Caki2 (cell line): ENCODE data around the gene NRXN3. TPM values are rescaled to one million over a fixed set of nuclear protein-coding genes. Genes with fewer than 3 reads are reported as not detected.

Experiments
- DNase-seq: peaks from one replicate; pipeline ENCODE4 v3.0.0-alpha.2; 2015; ENCODE audit warnings: low read depth
- in situ Hi-C: cut with HindIII; loops from 2 replicates; pipeline ENCODE4 v1.10.0; 2016; ENCODE audit warnings: low sequenced_read_pairs, low pct_unique_long_range_greater_than_20kb, mixed read lengths
- total RNA-seq: library from RNA; depleted of rRNA; stranded (reverse); fragments of >200 nt; shearing (Covaris generic); gene quantifications from 2 replicates; pipeline ENCODE4 v1.2.3, GENCODE V29; 2014; ENCODE audit warnings: low replicate concordance

Gene NRXN3
- total RNA-seq, 1 experiment from 2014 or later = not detected

- DNase-seq = no peak
- in situ Hi-C loops = no loop called here
Measured at GRCh38 chr14:78950649-78951048, 780.5 kb downstream of the NRXN3 start.

GRCh38 chr14:78951602-78952001, 781.4 kb downstream of the NRXN3 start:
- no peak for DNase-seq
- in situ Hi-C loops = no loop called here

GRCh38 chr14:78959674-78960264, 789.6 kb downstream of the NRXN3 start:
- in situ Hi-C loops = no loop called here
- peak; percentile 22 for DNase-seq

- no peak for DNase-seq
- in situ Hi-C loops = no loop called here
Measured at GRCh38 chr14:78967111-78967809, 797.1 kb downstream of the NRXN3 start.

DNA sequence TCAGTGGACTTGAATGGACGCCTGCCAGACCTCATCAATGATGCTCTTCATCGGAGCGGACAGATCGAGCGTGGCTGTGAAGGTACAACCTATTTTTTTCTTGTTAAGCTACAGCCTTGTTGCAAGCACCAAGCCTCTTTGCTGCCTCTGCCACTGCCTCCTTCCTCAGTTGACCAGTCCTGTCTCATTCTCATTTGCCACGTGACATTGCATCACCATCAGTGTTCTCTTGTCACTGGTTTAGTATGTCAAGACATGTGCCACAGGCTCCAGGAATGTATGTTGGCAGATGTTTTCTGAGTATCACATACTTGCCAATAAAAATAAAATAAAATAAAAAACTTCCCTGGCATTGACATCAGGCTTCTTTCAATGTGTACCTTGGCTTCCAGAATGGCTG, 798.1 kb downstream of the NRXN3 start:
- in situ Hi-C loops = no loop called here
- no peak for DNase-seq

GRCh38 chr14:78970677-78971076, 800.5 kb downstream of the NRXN3 start:
- in situ Hi-C loops = no loop called here
- DNase-seq = no peak

- in situ Hi-C loops = no loop called here
- no peak for DNase-seq
Measured at GRCh38 chr14:78972440-78972839, 802.3 kb downstream of the NRXN3 start.

- in situ Hi-C loops = no loop called here
- DNase-seq = no peak
Measured at GRCh38 chr14:78974691-78975090, 804.5 kb downstream of the NRXN3 start.

DNA sequence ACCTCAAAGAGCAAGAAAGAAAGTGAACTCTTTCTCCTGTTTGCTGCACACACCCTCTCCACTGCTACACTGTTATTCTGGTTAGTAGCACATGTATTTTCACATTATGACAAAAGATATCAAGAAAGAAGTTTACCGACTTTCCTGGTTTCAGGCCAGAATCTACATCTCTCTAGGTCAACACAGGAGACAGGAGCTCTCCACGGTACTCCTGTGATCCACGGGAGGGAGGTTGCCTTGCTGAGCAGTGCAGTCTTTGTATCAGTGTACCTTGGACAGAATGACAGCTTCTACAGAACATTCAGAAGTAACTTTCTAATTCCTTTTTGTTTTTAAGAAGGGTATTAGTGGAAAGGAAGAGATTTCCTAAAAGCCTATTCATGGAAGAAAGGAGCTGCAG, 805.6 kb downstream of the NRXN3 start:
- DNase-seq = no peak
- in situ Hi-C loops = no loop called here

DNA sequence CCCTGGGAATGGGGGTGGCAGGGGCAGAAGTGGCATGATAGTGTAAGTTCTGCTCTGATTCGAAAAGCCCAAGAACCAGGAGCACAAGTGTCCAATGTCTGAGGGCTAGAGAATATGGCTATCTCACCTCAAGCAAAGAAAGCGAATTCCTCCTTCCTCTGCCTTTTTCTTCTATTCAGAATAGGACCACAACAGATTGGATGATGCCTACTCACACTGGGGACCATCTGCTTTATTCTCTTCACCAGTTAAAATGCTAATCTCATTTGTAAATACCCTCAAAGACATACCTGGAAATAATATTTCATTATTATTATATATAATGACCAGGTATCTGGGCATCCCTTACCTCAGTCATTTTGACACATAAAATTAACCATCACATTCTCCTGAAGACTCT, 808.7 kb downstream of the NRXN3 start:
- in situ Hi-C loops = no loop called here
- no peak for DNase-seq

DNA sequence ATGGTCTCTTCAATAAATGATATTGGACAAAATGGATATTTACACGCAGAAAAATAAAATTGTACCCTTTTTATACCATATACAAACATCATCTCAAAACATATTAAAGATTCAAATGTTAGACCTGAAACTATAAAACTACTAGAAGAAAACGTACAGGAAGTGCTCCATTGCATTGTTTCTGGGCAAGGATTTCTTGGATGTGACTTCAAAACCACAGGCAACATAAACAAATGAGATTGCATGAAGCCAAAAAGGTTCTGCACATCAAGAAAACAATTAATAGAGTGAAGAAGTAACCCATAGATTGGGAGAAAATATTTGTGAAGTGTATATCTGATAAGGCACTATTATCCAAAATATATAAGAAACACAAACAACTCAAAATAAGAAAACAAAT, 812.4 kb downstream of the NRXN3 start:
- in situ Hi-C loops = no loop called here
- no peak for DNase-seq

DNA sequence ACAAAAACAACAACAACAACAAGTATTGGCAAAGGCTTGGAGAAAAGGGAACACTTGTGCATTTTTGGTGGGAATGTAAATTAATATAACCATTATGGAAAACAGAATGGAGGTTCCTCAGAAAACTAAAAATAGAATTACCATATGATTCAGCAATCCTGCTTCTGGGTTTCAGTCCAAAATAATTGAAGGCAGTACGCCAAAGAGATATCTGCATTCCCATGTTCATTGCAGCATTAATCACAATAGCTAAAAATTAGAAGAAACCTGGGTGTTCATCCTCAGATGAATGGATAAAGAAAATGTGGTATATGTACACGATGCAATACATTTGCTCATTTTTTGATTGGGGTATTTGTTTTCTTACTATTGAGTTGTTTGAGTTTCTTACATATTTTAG, 813.0 kb downstream of the NRXN3 start:
- in situ Hi-C loops = no loop called here
- DNase-seq = no peak

DNA sequence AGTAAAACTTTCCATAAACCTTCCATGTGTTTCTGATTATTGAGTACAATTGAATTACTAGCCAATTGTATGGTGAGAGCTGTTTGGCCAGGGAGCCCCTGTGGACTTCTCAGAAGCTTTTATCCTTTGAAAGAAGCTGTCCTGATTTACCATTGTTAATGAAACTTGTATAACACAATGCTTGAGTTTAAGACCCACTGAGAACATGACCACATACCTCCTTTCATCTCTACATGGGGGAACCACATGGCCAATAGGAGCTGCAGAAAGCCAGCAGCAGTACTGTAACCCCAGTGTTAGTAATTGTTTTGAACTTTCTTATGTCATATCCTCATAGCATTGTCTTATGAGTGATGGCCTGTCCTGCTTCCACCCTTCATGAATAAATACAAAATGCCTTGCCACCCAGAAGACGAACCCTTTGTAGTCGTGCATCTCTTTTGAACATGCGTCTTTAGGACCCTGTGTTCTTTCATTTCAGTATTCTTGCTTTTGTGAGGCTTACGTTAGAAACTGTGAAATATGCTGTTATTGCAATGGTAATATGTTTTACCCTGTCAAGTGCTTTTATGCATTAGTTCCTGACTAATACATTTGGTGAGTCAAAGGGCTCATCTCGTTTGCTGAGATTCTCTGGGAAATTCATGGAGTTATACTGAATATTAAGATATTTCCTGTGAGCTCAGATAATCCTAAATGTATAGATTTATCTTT, 815.7 kb downstream of the NRXN3 start:
- no peak for DNase-seq
- in situ Hi-C loops = no loop called here

- DNase-seq = no peak
- in situ Hi-C loops = no loop called here
Measured at GRCh38 chr14:78986989-78987388, 816.8 kb downstream of the NRXN3 start.

DNA sequence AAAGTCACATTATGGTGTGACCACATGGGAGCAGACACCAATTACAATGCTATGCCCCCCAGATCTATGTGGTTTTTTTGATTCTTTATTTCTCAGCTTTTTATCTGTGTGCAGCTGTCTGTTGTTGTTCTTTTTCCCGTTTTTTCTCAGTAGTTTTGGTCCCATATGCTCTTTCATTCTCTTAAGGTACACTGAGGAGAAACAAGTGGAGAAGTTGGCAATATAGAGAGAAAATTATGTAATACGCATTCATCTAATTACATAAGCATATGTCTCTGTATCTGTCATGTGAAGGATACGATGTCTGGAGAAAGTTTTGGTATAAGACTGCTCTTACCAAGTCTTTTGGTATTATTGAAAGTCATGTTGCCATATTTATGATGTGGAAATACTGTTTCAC, 819.0 kb downstream of the NRXN3 start:
- in situ Hi-C loops = no loop called here
- no peak for DNase-seq

- in situ Hi-C loops = no loop called here
Measured at GRCh38 chr14:78992867-78993266, 822.7 kb downstream of the NRXN3 start.

DNA sequence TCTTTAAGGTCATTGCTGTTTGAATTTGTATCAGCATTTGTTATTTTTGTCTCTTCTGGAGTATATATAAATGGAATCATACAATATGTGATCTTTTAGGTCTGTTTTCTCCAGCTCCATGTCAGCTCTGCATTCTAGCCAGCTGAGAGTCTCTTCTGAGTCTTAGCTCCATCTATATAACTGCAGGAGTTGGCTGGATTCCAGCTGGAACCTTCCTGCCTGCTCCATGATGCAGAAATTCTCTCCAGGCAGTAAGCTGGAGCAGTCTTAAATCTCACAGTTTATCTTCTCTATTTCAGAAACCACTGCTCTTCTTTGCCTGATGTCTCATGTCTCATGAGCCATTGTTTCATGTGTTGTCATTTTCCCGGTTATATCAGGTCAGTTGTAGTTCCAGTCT, 827.6 kb downstream of the NRXN3 start:
- in situ Hi-C loops = no loop called here
- DNase-seq = no peak

More at GRCh38 chr14:78992867-78993266, 822.7 kb downstream of the NRXN3 start:
- DNase-seq = no peak

- DNase-seq = no peak
- in situ Hi-C loops = no loop called here
Measured at GRCh38 chr14:79009286-79009685, 839.1 kb downstream of the NRXN3 start.

GRCh38 chr14:79011091-79011919, 841.1 kb downstream of the NRXN3 start:
- DNase-seq = no peak
- in situ Hi-C loops = no loop called here
